Heart left ventricle (tissue), 16 donors: ENCODE results near the gene BOD1L1. TPM values are rescaled to one million over a fixed set of nuclear protein-coding genes. Genes with fewer than 3 reads are reported as not detected.

ENCODE experiments used
- ATAC-seq, 4 donors: fragments of 200-7000 bp; cut with Tn5 transposase; one replicate each; pipeline ENCODE4 v1.9.1; 2020 to 2022; ENCODE audit warnings: moderate library complexity in 4 of 4, mild to moderate bottlenecking in 3 of 4, moderate number of reproducible peaks in 1 of 4
- DNase-seq, 5 donors: peaks; one replicate each; pipeline ENCODE4 v3.0.0-alpha.2; 2020
- H3K27ac ChIP-seq, 12 donors: fragments of 200-600 bp; sonication (generic) in 4 of 12; one replicate each; pipeline versions ENCODE4 v1.5.0 to v1.8.0; 2016 to 2022; ENCODE audit warnings: mild to moderate bottlenecking in 2 of 12
- H3K27me3 ChIP-seq, 9 donors: fragments of 200-600 bp; sonication (generic) in 2 of 9; one replicate each; pipeline versions ENCODE4 v1.5.1 to v1.8.0; 2016 to 2022; ENCODE audit warnings: mild to moderate bottlenecking in 3 of 9
- H3K36me3 ChIP-seq, 9 donors: fragments of 200-600 bp; sonication (generic) in 2 of 9; one replicate each; pipeline versions ENCODE4 v1.5.0 to v1.8.0; 2018 to 2022; ENCODE audit warnings: mild to moderate bottlenecking in 2 of 9
- H3K4me1 ChIP-seq, 12 donors: fragments of 200-600 bp; sonication (generic) in 4 of 12; one replicate each; pipeline versions ENCODE4 v1.5.0 to v1.8.0; 2016 to 2022; ENCODE audit warnings: mild to moderate bottlenecking in 3 of 12
- H3K4me3 ChIP-seq, 12 donors: fragments of 200-600 bp; sonication (generic) in 4 of 12; one replicate each; pipeline versions ENCODE4 v1.5.0 to v1.8.0; 2017 to 2022; ENCODE audit warnings: mild to moderate bottlenecking in 9 of 12, moderate library complexity in 4 of 12
- H3K9me3 ChIP-seq, 12 donors: fragments of 200-600 bp; sonication (generic) in 4 of 12; one replicate each; pipeline versions ENCODE4 v1.5.0 to v1.8.0; 2016 to 2022; ENCODE audit warnings: mild to moderate bottlenecking in 1 of 12
- CTCF ChIP-seq, 12 donors: fragments of 200-600 bp; sonication (generic) in 4 of 12; IDR thresholded peaks; one replicate each; pipeline versions ENCODE4 v1.5.0 to v1.8.0; 2018 to 2022; ENCODE audit warnings: antibody characterized with exemption in 12 of 12, mild to moderate bottlenecking in 5 of 12
- POLR2A ChIP-seq, 2 donors: fragments of 450-650 bp; IDR thresholded peaks; one replicate each; pipeline ENCODE4 v1.6.1; 2017; ENCODE audit warnings: antibody characterized with exemption in 2 of 2, mild to moderate bottlenecking in 2 of 2, moderate library complexity in 2 of 2
- WGBS, 4 donors: extraction: QIAGEN DNeasy Blood & Tissue Kit in 2 of 4; methylation state at CpG; one replicate each; pipeline versions ENCODE4 v1.1.5 to v1.1.7; 2013 to 2018; 5-methylcytosine and 5-hydroxymethylcytosine counted together
- intact Hi-C, 10 donors: fragments of 100-400 bp; cut with DNase I; formaldehyde crosslinking; loops; one replicate each; pipeline versions ENCODE4 v1.11.1 to v1.14.2; 2022
- polyA plus RNA-seq, 2 donors: library from polyadenylated mRNA; stranded (reverse); fragments of 200-250 nt; gene quantifications; one replicate each; pipeline ENCODE4 v1.2.3, GENCODE V29; 2013
- total RNA-seq, 9 donors: library from RNA; depleted of rRNA in 2 of 9; stranded (reverse); fragments of >200 nt in 2 of 9; fragmentation: NEBNext Ultra II Directional in 3 of 9; extraction: Animal tissue kit (Norgen Biotek cat#: 25700) in 3 of 9; gene quantifications; one replicate each; pipeline versions ENCODE4 v1.1.0 to v1.2.4, GENCODE V29; 2016 to 2023
- donor health status: ischemic (EF 13 %, LVEDD 7.1; RV severe dilation, severe dysfunction).
- donor health status: healthy with polysubstance abuse.
- donor health status: DM: no; HTN: yes; CAD: no.
- donor health status: DM: no; HTN: no; CAD: no.
- donor health status: ischemic (EF 25% LVEDD 6.9; RV normal size, moderate dysfunction).
- donor health status: ischemic (EF 25% LVEDD 5.7; RV mildly dilated, moderate dysfunction).
- donor health status: healthy.
- donor health status: DM: yes; HTN: yes; CAD: no.
- donor health status: ischemic (EF 35%, LVEDD 5.7; RV mildly dilated, moderate dysfunction).
- donor health status: nonischemic (EF 11% LVEDD 7.7; RV severe dilation, severe dysfunction).
- donor health status: DM: yes; HTN: yes; CAD: no.
- donor health status: PGD.
- donor health status: ischemic (EF 29% LVEDD 5.4; RV normal size, mild dysfunction).
- donor health status: nonischemic (EF 23%, LVEDD 6.1; RV moderate dilation, normal function).

Gene BOD1L1
- total and polyA plus RNA-seq, 11 donors: 10.9 to 29.2 (median 18.7) TPM

DNA sequence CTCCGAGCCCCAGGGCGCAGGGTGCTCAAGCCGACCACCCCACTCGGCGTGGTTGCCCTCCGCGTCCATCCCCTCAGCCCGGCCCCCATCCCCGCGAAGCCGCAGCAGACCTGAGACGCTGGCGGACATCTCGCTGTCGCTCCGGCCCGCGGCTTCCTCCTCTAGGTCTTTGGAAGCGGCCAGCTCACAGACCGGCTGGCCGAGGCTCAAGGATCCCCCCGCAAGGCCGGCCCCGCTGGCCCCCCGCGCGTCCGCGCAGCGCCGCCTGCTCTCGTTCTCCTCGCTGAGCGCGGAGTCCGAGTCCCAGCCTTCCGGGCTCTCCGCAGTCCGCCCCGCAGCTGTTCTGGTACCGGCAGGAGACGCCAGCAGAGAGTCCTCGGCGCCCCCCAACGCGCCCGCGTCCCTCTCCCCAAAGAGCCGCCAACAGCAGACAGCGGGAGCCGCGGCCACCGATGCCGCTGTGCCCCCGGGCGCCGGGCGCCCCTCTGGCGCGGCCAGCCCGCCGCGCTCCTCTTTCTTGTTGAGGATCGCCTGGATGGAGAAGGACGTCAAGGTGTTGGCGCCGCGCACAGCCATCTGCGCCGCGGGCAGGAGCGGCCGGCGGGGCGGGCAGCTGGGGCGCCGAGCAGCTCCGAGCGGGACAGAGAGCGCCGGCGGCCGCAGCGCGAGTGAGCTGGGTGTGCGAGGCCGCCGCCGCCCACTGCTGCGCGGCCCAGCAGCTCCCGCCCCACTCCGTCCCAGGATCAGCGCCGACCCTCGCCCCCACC, 83.5 kb downstream of the BOD1L1 start, which contains the start of gene NKX3-2:
Gene NKX3-2 (minus strand): TSS at position 670 of the 767 bp plus-strand sequence. CDS start 94 bp downstream, at position 576.
- Histone ChIP-seq H3K27ac (peak within 1 kb of the TSS in 1 of 12 donors; percentile 93), H3K9me3 (no peaks in the 10 kb centered on the region), H3K36me3 (no peaks in the 10 kb centered on the region), H3K27me3 (peaks cover 83 to 100% (median 100%) of the 10 kb centered on the region in 9 donors), H3K4me1 (peaks cover 0 to 72% (median 46%) of the 10 kb centered on the region in 12 donors), H3K4me3 (peak within 1 kb of the TSS; percentile 41 to 64 (median 53))
- WGBS, 4 donors: 1 to 2% (median 1%) methylated on average over 32 to 96 of the region's 96 CpGs
- TF ChIP-seq CTCF (IDR thresholded peaks at IDR 0.05) (no peak), POLR2A (IDR thresholded peaks at IDR 0.05) (no peak)
- intact Hi-C loops: loop anchor here in 3 of 10 donors (2.0 to 5.0 kb wide), 2 partner anchors 691 to 812 kb away; no protein-coding TSS in a partner anchor
- ATAC-seq (peak in 2 of 4 donors; percentile 8 to 57), DNase-seq (peak in 1 of 5 donors; percentile 17)

DNA sequence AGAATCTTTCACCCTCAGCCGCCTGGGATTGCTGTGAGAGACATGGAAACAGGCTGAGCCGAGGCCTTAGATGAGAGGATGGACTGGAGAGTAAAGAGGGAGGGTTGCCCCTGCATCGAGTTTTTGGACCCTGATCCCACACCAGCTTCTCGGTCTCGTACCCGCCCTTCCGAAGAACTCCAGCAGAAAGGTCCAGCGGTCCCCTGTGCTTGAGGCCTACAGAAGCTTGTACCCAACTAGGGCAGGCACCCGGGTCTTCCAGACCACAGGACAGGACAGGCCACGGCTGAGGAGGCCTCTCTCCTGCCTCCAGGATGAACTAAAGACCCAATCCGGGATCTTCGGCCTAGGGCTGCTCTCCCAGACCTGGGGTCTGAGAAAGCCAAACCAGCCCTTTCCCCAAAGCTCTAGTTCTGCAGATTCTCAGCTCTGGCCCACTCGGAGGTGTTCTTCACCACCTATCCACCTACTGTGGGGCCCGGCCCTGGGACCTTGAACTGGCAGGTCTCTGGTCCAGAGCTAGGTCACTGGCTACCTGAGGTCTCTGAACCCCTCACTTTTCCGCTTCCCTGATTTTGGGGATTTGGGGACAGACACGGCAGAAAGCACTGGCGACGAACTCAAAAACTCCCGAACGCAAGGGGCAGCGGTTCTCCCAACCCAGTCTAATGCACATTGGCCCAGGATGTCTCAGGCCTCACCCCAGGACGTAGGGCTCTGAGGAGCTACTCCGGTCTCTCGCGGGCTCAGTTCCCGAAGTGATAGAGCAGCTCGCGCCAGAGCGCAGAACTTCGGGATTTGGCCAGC, 84.3 kb downstream of the BOD1L1 start:
- Histone ChIP-seq H3K27ac (peak overlapping the region in 1 of 12 donors; percentile 93), H3K27me3 (peaks cover 91 to 100% (median 100%) of the 10 kb centered on the region in 9 donors), H3K36me3 (no peaks in the 10 kb centered on the region), H3K9me3 (no peaks in the 10 kb centered on the region), H3K4me3 (peak overlapping the region in 10 of 12 donors; percentile 43 to 64 (median 53)), H3K4me1 (peaks cover 0 to 70% (median 46%) of the 10 kb centered on the region in 12 donors)
- TF ChIP-seq CTCF (IDR thresholded peaks at IDR 0.05) (no peak), POLR2A (IDR thresholded peaks at IDR 0.05) (no peak)
- DNase-seq: no peak
- no peak for ATAC-seq
- 37 to 46% (median 42%) methylated on average over 21 to 30 of the region's 30 CpGs for WGBS, 4 donors
- intact Hi-C loops: loop anchor here in 3 of 10 donors (2.0 to 5.0 kb wide), 2 partner anchors 690 to 811 kb away; no protein-coding TSS in a partner anchor

DNA sequence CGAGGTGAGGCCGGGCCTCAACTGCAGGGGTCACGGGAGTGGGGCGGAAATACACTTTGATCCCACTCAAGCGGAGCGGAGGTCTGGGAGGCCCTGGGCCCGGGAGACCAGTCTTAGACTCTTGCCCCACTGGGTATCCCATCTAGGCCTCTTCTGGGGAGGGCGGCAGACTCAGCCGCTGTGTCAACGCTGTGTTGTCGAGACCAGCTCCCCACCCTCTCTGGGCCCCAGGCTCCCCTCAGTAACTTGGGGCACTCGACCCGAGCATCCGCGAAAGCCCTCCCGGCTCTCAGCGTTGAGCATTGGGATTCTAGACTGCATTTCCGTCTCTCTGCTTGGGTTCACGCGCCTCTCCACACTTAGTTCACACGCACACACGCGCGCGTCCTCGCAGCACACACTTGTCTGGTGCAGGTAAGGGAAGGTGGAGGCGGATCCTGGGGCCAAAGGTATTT, 84.9 kb downstream of the BOD1L1 start:
- intact Hi-C loops: loop anchor here in 3 of 10 donors (2.0 to 5.0 kb wide), 2 partner anchors 690 to 810 kb away; no protein-coding TSS in a partner anchor
- WGBS, 4 donors: 32 to 56% (median 39%) methylated on average over 20 to 27 of the region's 27 CpGs
- H3K27me3 ChIP-seq: peaks cover 91 to 100% (median 100%) of the 10 kb centered on the region in 9 donors
- TF ChIP-seq POLR2A (IDR thresholded peaks at IDR 0.05) (no peak), CTCF (IDR thresholded peaks at IDR 0.05) (no peak)
- H3K9me3 ChIP-seq: no peaks in the 10 kb centered on the region
- ATAC-seq (no peak), DNase-seq (no peak)
- H3K36me3 ChIP-seq: no peaks in the 10 kb centered on the region
- peaks cover 0 to 65% (median 44%) of the 10 kb centered on the region in 12 donors for H3K4me1 ChIP-seq
- peak overlapping the region in 5 of 12 donors; percentile 0 to 30 (median 17) for H3K4me3 ChIP-seq
- H3K27ac ChIP-seq: peak overlapping the region in 1 of 12 donors; percentile 93
